BE2C (cell line): ENCODE measurements around the gene SYNGR1.

ENCODE experiments used
- DNase-seq: peaks from one replicate; pipeline ENCODE4 v3.0.0-alpha.2; 2020
- H3K27me3 ChIP-seq: fragments of 250-450 bp; sonication (Bioruptor Pico); 2 replicates; pipeline ENCODE4 v1.5.1; 2020; ENCODE audit warnings: mild to moderate bottlenecking
- H3K36me3 ChIP-seq: fragments of 250-450 bp; sonication (Bioruptor Pico); 2 replicates; pipeline ENCODE4 v1.5.1; 2020; ENCODE audit warnings: mild to moderate bottlenecking
- H3K4me1 ChIP-seq: fragments of 250-450 bp; sonication (Bioruptor Pico); 2 replicates; pipeline ENCODE4 v1.5.1; 2020
- H3K4me3 ChIP-seq: 2 replicates; pipeline ENCODE4 v1.5.1; 2011; ENCODE audit warnings: low read depth, low read length
- H3K9me3 ChIP-seq: fragments of 250-450 bp; sonication (Bioruptor Pico); 2 replicates; pipeline ENCODE4 v1.5.1; 2020
- TF ChIP-seq, protein P1 (sequence below): IDR thresholded peaks from 2 replicates; pipeline ENCODE4 v1.5.1; 2012; ENCODE audit warnings: mild to moderate bottlenecking, low read depth, low read length

SYNGR1 gene

DNA sequence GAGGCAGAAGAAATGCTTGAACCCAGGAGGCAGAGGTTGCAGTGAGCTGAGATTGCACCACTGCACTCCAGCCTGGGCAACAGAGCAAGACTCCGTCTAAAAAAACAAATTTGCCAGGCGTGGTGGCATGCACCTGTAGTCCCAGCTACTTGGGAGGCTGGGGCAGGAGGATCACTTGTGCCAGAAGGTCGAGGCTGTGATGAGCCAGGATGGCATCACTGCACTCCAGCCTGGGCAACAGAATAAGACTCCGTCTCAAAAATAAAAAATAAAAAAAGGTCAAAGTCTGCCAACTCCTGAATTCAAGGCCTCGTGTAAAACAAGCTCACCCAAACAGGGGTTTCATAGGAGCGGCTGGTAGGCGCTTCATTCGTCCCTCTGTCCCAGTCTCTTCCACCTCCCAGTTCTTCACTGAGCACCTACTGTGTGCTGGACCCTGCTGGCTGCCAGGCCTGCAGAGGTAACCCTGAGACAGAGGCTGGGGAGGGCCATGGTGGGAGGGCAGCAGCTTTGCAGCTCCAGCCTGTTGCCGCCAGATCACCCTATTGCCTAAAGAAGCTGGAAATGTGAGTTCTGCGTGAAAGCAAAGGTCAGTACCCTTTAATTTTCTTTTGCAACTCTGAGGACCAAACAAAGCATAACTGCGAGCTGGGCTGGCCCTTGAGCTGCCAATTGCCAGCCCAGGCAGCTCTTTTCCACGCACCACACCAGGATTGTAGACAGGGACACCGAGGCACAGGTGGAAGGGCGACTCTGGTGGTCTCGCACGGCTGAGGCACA, 45.7 kb upstream of the SYNGR1 start:
- TF ChIP-seq, protein P1, sequence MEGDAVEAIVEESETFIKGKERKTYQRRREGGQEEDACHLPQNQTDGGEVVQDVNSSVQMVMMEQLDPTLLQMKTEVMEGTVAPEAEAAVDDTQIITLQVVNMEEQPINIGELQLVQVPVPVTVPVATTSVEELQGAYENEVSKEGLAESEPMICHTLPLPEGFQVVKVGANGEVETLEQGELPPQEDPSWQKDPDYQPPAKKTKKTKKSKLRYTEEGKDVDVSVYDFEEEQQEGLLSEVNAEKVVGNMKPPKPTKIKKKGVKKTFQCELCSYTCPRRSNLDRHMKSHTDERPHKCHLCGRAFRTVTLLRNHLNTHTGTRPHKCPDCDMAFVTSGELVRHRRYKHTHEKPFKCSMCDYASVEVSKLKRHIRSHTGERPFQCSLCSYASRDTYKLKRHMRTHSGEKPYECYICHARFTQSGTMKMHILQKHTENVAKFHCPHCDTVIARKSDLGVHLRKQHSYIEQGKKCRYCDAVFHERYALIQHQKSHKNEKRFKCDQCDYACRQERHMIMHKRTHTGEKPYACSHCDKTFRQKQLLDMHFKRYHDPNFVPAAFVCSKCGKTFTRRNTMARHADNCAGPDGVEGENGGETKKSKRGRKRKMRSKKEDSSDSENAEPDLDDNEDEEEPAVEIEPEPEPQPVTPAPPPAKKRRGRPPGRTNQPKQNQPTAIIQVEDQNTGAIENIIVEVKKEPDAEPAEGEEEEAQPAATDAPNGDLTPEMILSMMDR = no peak
- H3K4me3 ChIP-seq = no peak overlapping the region

DNA sequence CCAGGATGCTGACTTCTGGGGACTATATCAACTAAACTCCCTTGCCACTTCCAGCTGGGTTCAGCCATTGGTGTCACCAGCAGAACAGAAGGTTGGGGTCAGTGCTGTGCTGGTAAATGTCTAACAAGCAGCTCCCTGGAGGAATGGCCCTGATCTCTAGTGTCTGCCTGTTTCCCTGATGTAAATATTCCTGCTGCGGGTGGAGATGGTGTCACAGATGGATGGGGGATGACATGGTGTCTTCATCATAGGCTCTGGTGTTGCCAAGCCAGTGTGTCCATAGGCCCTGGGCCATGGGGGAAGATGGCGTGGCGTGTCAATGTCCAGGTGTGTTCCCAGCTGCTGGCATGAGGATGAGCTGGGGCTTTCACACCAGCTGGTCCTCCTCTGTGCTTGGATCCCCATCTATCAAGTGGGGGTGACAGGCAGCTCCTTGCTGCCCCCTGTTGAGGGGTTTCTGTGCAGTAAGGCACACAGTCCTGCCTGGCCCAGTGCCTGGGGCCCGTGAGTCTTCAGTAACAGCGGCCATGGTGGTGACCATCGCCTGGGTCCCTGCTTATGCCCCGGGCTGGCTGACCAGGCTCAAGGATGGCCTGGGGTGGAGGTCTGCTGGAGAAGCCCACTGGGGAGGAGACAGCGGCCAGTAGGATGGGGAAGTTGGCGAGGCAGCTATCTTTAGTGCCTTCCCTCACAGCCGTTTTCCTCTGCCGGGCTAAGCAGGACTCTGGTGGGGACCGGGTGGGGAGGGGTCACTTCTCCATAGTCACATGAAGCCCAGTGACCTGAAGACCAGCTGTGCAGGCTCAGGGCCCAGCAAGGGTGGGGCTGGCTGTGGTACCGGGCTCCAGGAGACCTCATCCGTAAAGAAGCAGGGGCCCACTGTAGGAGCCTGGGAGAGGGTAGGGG, 43.1 kb upstream of the SYNGR1 start:
- Histone ChIP-seq H3K9me3 (no peaks in the 10 kb centered on the region), H3K27me3 (no peaks in the 10 kb centered on the region), H3K4me1 (no peaks in the 10 kb centered on the region), H3K4me3 (no peak overlapping the region), H3K36me3 (peaks cover 38% of the 10 kb centered on the region)
- TF ChIP-seq, protein P1 = peak; percentile 58
- peak; percentile 56 for DNase-seq

More for the DNA sequence above, 45.7 kb upstream of the SYNGR1 start:
- no peaks in the 10 kb centered on the region for H3K9me3 ChIP-seq
- H3K36me3 ChIP-seq = peaks cover 21% of the 10 kb centered on the region
- H3K27me3 ChIP-seq = no peaks in the 10 kb centered on the region
- no peak for DNase-seq
- no peaks in the 10 kb centered on the region for H3K4me1 ChIP-seq

DNA sequence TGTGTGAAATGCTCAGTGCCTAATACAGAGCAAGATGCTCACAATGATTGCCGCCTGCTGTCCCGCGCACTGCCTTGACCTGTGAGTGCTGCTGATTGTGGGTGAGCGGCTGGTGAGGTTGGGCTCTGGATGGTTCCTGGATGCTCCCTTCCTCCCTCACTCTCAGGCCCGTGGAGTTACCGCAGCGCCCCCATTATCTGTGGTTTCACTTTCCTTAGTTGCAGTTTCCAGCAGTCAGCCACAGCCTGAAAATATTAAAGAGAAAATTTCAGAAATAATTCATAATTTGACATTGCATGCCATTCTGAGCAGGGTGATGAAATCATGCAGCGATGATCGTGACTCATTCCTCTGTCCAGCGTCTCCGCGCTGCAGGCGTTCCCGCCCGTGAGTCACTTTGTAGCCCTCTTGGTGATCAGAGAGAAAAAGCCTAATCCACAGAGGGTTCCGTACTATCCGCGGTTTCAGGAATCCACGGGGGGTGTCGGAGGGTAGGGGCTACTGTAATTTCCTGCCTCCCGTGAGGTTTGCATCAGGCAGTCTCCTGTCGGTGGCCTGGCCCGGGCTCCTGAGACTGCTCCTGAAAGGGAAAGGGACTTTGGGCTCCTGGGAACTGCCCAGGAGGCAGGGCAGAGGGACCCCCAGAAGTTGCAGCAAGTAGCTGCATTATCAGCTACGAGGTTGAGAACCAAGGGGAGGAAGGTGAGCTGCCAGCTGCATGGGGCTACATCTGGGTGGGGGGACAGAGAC, 41.0 kb upstream of the SYNGR1 start:
- no peaks in the 10 kb centered on the region for H3K27me3 ChIP-seq
- H3K36me3 ChIP-seq = peaks cover 59% of the 10 kb centered on the region
- DNase-seq = no peak
- peak overlapping the region; percentile 32 for H3K4me3 ChIP-seq
- no peaks in the 10 kb centered on the region for H3K9me3 ChIP-seq
- TF ChIP-seq, protein P1 = no peak
- no peaks in the 10 kb centered on the region for H3K4me1 ChIP-seq

DNA sequence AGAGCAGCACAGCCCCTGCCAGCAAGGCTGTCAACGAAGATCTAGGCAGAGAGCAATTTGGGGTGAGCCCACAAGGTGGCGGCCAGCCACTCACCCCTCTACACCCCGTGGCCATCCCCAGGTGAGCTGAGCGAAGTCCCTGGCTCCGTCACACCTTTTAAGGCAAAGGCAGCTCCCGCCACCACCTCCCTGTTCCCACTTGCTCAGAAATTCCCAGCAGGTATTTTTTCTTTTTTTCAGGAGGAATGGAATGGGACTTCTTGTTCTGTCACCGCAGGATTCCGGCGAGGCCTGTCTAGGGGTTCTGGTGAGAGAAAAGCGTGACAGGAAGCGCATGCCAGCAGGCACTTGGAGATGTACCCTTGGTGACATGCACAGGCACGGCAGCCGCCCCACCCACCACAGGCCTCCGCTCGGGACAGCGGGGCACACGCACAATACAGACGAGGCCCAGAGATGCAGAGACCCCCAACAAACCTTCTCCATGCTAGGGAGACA, 40.4 kb upstream of the SYNGR1 start:
- Histone ChIP-seq H3K4me1 (no peaks in the 10 kb centered on the region), H3K27me3 (no peaks in the 10 kb centered on the region), H3K9me3 (no peaks in the 10 kb centered on the region), H3K4me3 (no peak overlapping the region), H3K36me3 (peaks cover 65% of the 10 kb centered on the region)
- no peak for DNase-seq
- TF ChIP-seq, protein P1 = peak; percentile 11; the same call in 1 of the 2 replicates

DNA sequence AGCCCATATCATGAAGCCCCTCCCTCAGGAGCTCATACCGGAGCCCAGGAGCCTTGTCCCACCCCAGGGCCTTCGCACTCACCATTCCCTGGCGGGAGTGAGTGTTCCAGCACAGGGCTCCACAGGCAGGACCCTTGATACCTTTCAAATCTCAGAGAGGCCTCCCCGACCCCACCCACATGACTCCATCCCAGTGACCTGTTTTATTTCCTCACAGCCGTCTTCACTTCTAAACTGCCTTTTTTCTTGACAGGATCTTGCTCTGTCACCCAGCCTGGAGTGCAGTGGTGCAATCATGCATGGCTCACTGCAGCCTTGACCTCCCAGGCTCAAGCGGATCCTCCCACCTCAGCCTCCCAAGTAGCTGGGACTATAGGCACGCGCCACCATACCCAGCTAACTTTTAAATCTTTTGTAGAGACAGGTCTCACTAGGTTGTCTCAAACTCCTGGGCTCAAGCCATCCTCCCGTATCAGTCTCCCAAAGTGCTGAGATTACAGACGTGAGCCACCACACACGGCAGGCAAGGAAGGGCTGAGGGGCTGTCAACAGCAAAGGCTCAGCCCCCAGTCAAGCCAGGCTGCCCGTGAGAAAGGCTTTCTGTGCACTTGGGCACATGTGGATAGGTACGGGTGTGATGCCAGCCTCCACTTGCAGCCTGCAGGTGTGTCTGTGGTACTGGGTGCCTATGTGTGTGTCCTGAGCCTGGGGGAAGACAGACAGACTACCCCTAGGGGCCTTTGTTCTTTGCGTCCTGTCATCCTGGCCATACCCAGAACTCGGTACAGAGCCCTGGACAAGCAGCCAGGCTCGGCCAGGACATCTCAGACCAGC, 39.7 kb upstream of the SYNGR1 start:
- no peak overlapping the region for H3K4me3 ChIP-seq
- H3K36me3 ChIP-seq = peaks cover 72% of the 10 kb centered on the region
- no peaks in the 10 kb centered on the region for H3K27me3 ChIP-seq
- TF ChIP-seq, protein P1 = no peak
- no peak for DNase-seq
- H3K4me1 ChIP-seq = no peaks in the 10 kb centered on the region
- H3K9me3 ChIP-seq = no peaks in the 10 kb centered on the region
